ENCODE results near the gene AGAP1. TPM values are rescaled to one million over a fixed set of nuclear protein-coding genes. Genes with fewer than 3 reads are reported as not detected.

The AGAP1 gene
- total RNA-seq, 1 donor from 2014 or later = 39.0 TPM

- Mint-ChIP-seq H3K27me3 (ENCODE audit: low read depth) (no peaks in the 10 kb centered on the region), H3K4me1 (ENCODE audit: low read depth) (peaks cover 29% of the 10 kb centered on the region), H3K9me3 (ENCODE audit: low read depth) (peaks cover 3% of the 10 kb centered on the region), H3K4me3 (ENCODE audit: unreplicated experiment) (no peak overlapping the region), H3K36me3 (ENCODE audit: low read depth) (peaks cover 5% of the 10 kb centered on the region), H3K27ac (ENCODE audit: unreplicated experiment) (no peak overlapping the region)
- no peak for TF ChIP-seq CTCF (IDR thresholded peaks at IDR 0.05)
- no peak for DNase-seq (ENCODE audit: low spot score)
Observed at GRCh38 chr2:235984552-235984951, 490.7 kb downstream of the AGAP1 start.

- Mint-ChIP-seq H3K4me3 (ENCODE audit: unreplicated experiment) (no peak overlapping the region), H3K9me3 (ENCODE audit: low read depth) (peaks cover 3% of the 10 kb centered on the region), H3K4me1 (ENCODE audit: low read depth) (peaks cover 29% of the 10 kb centered on the region), H3K27ac (ENCODE audit: unreplicated experiment) (no peak overlapping the region), H3K27me3 (ENCODE audit: low read depth) (no peaks in the 10 kb centered on the region), H3K36me3 (ENCODE audit: low read depth) (peaks cover 5% of the 10 kb centered on the region)
- TF ChIP-seq CTCF (IDR thresholded peaks at IDR 0.05) = no peak
- DNase-seq (ENCODE audit: low spot score) = no peak
Observed at GRCh38 chr2:235986361-235986760, 492.5 kb downstream of the AGAP1 start.

DNA sequence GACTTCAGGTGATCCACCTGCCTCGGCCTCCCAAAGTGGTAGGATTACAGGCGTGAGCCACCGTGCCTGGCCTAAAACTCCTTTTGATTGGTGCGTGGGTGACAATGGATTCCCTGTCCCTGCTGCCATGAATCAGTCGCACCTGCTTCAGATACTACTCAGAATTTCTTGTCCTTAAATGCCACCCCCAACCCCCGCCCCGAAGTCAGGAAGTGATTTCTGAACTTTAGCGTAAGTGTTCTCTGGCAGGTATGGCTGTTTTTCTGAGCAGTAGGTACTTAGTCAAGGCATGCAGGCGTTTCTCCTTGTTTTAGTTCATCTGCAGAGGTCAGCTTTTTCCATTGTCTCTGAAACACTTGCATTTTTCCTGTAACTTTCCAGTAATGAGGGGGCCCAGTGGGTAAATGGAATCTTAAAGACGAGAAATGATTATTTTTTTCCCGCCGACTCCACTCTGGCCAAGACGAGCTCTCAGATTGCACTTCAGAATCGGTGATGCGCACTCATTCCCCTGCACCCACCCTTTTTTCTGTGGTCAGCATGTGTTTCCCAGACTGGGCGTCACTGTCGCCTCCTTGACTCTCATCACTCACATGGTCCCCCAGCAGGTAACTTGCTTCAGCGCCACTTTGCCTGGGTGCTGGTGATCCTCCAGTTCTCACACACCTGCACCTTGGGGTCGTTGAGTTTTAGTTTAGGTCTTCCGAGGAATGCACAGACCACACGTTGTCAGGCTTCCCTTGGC lies 494.6 kb downstream of the AGAP1 start:
- peaks cover 29% of the 10 kb centered on the region for H3K4me1 Mint-ChIP-seq (ENCODE audit: low read depth)
- no peak for DNase-seq (ENCODE audit: low spot score)
- no peak for TF ChIP-seq CTCF (IDR thresholded peaks at IDR 0.05)
- no peak overlapping the region for H3K27ac Mint-ChIP-seq (ENCODE audit: unreplicated experiment)
- H3K9me3 Mint-ChIP-seq (ENCODE audit: low read depth) = peaks cover 3% of the 10 kb centered on the region
- no peaks in the 10 kb centered on the region for H3K27me3 Mint-ChIP-seq (ENCODE audit: low read depth)
- H3K36me3 Mint-ChIP-seq (ENCODE audit: low read depth) = peaks cover 5% of the 10 kb centered on the region
- H3K4me3 Mint-ChIP-seq (ENCODE audit: unreplicated experiment) = no peak overlapping the region

- H3K27me3 Mint-ChIP-seq (ENCODE audit: low read depth) = no peaks in the 10 kb centered on the region
- no peak for TF ChIP-seq CTCF (IDR thresholded peaks at IDR 0.05)
Observed at GRCh38 chr2:235989591-235989990, 495.7 kb downstream of the AGAP1 start.

GRCh38 chr2:235990344-235990743 lies 496.5 kb downstream of the AGAP1 start:
- H3K27ac Mint-ChIP-seq (ENCODE audit: unreplicated experiment) = no peak overlapping the region
- H3K36me3 Mint-ChIP-seq (ENCODE audit: low read depth) = no peaks in the 10 kb centered on the region
- H3K4me1 Mint-ChIP-seq (ENCODE audit: low read depth) = peaks cover 29% of the 10 kb centered on the region
- no peak overlapping the region for H3K4me3 Mint-ChIP-seq (ENCODE audit: unreplicated experiment)
- no peak for TF ChIP-seq CTCF (IDR thresholded peaks at IDR 0.05)
- DNase-seq (ENCODE audit: low spot score) = no peak
- H3K27me3 Mint-ChIP-seq (ENCODE audit: low read depth) = no peaks in the 10 kb centered on the region
- H3K9me3 Mint-ChIP-seq (ENCODE audit: low read depth) = no peaks in the 10 kb centered on the region

More at GRCh38 chr2:235989591-235989990, 495.7 kb downstream of the AGAP1 start:
- no peak for DNase-seq (ENCODE audit: low spot score)
- no peaks in the 10 kb centered on the region for H3K9me3 Mint-ChIP-seq (ENCODE audit: low read depth)
- peaks cover 29% of the 10 kb centered on the region for H3K4me1 Mint-ChIP-seq (ENCODE audit: low read depth)
- H3K27ac Mint-ChIP-seq (ENCODE audit: unreplicated experiment) = no peak overlapping the region
- H3K36me3 Mint-ChIP-seq (ENCODE audit: low read depth) = peaks cover under 1% of the 10 kb centered on the region
- H3K4me3 Mint-ChIP-seq (ENCODE audit: unreplicated experiment) = no peak overlapping the region
